H1 (cell line): ENCODE data around the gene PTPRG. TPM values are rescaled to one million over a fixed set of nuclear protein-coding genes. Genes with fewer than 3 reads are reported as not detected.

Experiments used
- CTCF ChIA-PET: fragments of 300-600 bp; sonication (Branson Sonifier 250); formaldehyde crosslinking; loops from one replicate; lab custom pipeline; 2021; ENCODE audit not compliant: partially characterized antibody; lab: Charles Lee
- POLR2A ChIA-PET: fragments of 300-600 bp; sonication (Branson Sonifier 250); formaldehyde crosslinking; loops from one replicate; lab custom pipeline; 2021; ENCODE audit warnings: inconsistent platforms; ENCODE audit not compliant: partially characterized antibody; lab: Charles Lee
- DNase-seq, 2 experiments: peaks; one replicate each; pipeline versions ENCODE4 v3.0.0 to v3.0.0-alpha.2; 2010 to 2022; ENCODE audit warnings: low spot score in 2 of 2, low read depth in 1 of 2, mixed read lengths in 1 of 2
- FAIRE-seq: peaks from 2 replicates; lab custom pipeline; 2011; peaks lifted over from hg19 to GRCh38; lab: Jason Lieb, UNC
- H2AFZ ChIP-seq: 2 replicates; pipeline ENCODE4 v1.8.1; 2012; ENCODE audit warnings: low read length, inconsistent platforms
- H2AK5ac ChIP-seq: 2 replicates; pipeline ENCODE4 v1.6.1; 2013; ENCODE audit warnings: low read depth, low read length
- H2BK120ac ChIP-seq: replicated peaks from 2 replicates; pipeline ENCODE3; 2013; ENCODE audit warnings: low read depth, low read length, inconsistent platforms
- H2BK12ac ChIP-seq: 2 replicates; pipeline ENCODE4 v1.6.1; 2013; ENCODE audit warnings: low read depth, low read length
- H2BK15ac ChIP-seq: 2 replicates; pipeline ENCODE4 v1.6.1; 2013; ENCODE audit warnings: low read length
- H2BK20ac ChIP-seq: 2 replicates; pipeline ENCODE4 v1.6.1; 2013; ENCODE audit warnings: low read length
- H2BK5ac ChIP-seq: 2 replicates; pipeline ENCODE4 v1.6.1; 2013; ENCODE audit warnings: low read depth, low read length
- H3K14ac ChIP-seq: 2 replicates; pipeline ENCODE4 v1.6.1; 2013; ENCODE audit warnings: inconsistent platforms; ENCODE audit not compliant: insufficient read length
- H3K18ac ChIP-seq: 2 replicates; pipeline ENCODE4 v1.6.1; 2013; ENCODE audit warnings: low read length; ENCODE audit errors: extremely low read depth
- H3K23ac ChIP-seq: 2 replicates; pipeline ENCODE4 v1.6.1; 2013; ENCODE audit warnings: inconsistent platforms; ENCODE audit not compliant: insufficient read length
- H3K23me2 ChIP-seq: 2 replicates; pipeline ENCODE4 v1.6.1; 2013; ENCODE audit warnings: low read depth, low read length
- H3K27ac ChIP-seq: 2 replicates; pipeline ENCODE4 v1.6.1; 2011; ENCODE audit warnings: low read depth, low read length, inconsistent platforms
- H3K27me3 ChIP-seq, 4 experiments: replicated peaks in 1 of 4; 1 replicate in 1 of 4; 2 replicates in 3 of 4; pipeline versions ENCODE4 v1.6.1 to v1.8.1; 2011 to 2013; ENCODE audit warnings: low read length in 3 of 4, mild to moderate bottlenecking in 3 of 4, inconsistent platforms in 2 of 4, mixed read lengths in 2 of 4, moderate library complexity in 1 of 4; ENCODE audit not compliant: control insufficient read depth in 3 of 4, insufficient read depth in 3 of 4; ENCODE audit errors: extremely low read depth in 1 of 4
- H3K36me3 ChIP-seq, 4 experiments: 2 replicates each; pipeline versions ENCODE4 v1.6.1 to v1.8.1; 2011 to 2013; ENCODE audit warnings: mild to moderate bottlenecking in 4 of 4, low read length in 3 of 4, moderate library complexity in 2 of 4, control low read depth in 1 of 4, inconsistent platforms in 1 of 4; ENCODE audit not compliant: insufficient read depth in 4 of 4, control insufficient read depth in 2 of 4
- H3K4ac ChIP-seq: replicated peaks from 2 replicates; pipeline ENCODE3; 2013; ENCODE audit warnings: low read length, low read depth, mixed read lengths, inconsistent platforms; ENCODE audit not compliant: insufficient read length
- H3K4me1 ChIP-seq, 4 experiments: replicated peaks in 1 of 4; 1 replicate in 1 of 4; 2 replicates in 3 of 4; pipeline versions ENCODE4 v1.6.1 to v1.8.1; 2011 to 2013; ENCODE audit warnings: low read length in 3 of 4, inconsistent platforms in 2 of 4, mixed read lengths in 1 of 4; ENCODE audit not compliant: insufficient read depth in 4 of 4, control insufficient read depth in 3 of 4
- H3K4me2 ChIP-seq, 2 experiments: 2 replicates each; pipeline versions ENCODE4 v1.6.1 to v1.8.1; 2011 to 2013; ENCODE audit warnings: low read depth in 2 of 2, low read length in 2 of 2, control low read depth in 1 of 2, inconsistent platforms in 1 of 2, mild to moderate bottlenecking in 1 of 2; ENCODE audit not compliant: insufficient read depth in 1 of 2
- H3K4me3 ChIP-seq, 4 experiments: fragments of 200-600, 300-600 bp in 1 of 4; sonication (generic), shearing (Covaris generic), sonication (Bioruptor Twin) in 1 of 4; 2 replicates each; pipeline versions ENCODE4 v1.5.1 to v1.8.1; 2011 to 2016; ENCODE audit warnings: low read length in 4 of 4, low read depth in 3 of 4, control low read depth in 2 of 4, inconsistent platforms in 2 of 4, mild to moderate bottlenecking in 2 of 4, mixed read lengths in 1 of 4, moderate library complexity in 1 of 4; ENCODE audit not compliant: insufficient read depth in 2 of 4; ENCODE audit errors: extremely low read depth in 1 of 4
- H3K56ac ChIP-seq: replicated peaks from 2 replicates; pipeline ENCODE3; 2013; ENCODE audit warnings: low read depth, mild to moderate bottlenecking, mixed read lengths, low read length, inconsistent platforms; ENCODE audit not compliant: insufficient read length
- H3K79me1 ChIP-seq: 2 replicates; pipeline ENCODE4 v1.6.1; 2013; ENCODE audit warnings: low read depth, low read length, control low read depth
- H3K79me2 ChIP-seq, 2 experiments: 2 replicates each; pipeline versions ENCODE4 v1.6.1 to v1.8.1; 2012 to 2013; ENCODE audit warnings: low read length in 2 of 2, mild to moderate bottlenecking in 2 of 2, inconsistent platforms in 1 of 2; ENCODE audit not compliant: insufficient read depth in 2 of 2, control insufficient read depth in 1 of 2
- H3K9ac ChIP-seq, 4 experiments: replicated peaks in 1 of 4; 1 replicate in 1 of 4; 2 replicates in 3 of 4; pipeline versions ENCODE4 v1.6.1 to v1.8.1; 2011 to 2013; ENCODE audit warnings: low read depth in 3 of 4, low read length in 3 of 4, control low read depth in 2 of 4, mild to moderate bottlenecking in 2 of 4, moderate library complexity in 2 of 4, inconsistent platforms in 1 of 4; ENCODE audit errors: extremely low read depth in 1 of 4
- H3K9me3 ChIP-seq, 2 experiments: 2 replicates each; pipeline versions ENCODE4 v1.6.1 to v1.8.1; 2012 to 2013; ENCODE audit warnings: mild to moderate bottlenecking in 2 of 2, moderate library complexity in 2 of 2, control low read depth in 1 of 2, inconsistent platforms in 1 of 2, low read depth in 1 of 2, low read length in 1 of 2, mixed read lengths in 1 of 2; ENCODE audit not compliant: insufficient read depth in 2 of 2
- H4K20me1 ChIP-seq, 2 experiments: replicated peaks in 1 of 2; 2 replicates each; pipeline versions ENCODE3 to v1.8.1; 2011 to 2013; ENCODE audit warnings: inconsistent platforms in 2 of 2, low read length in 2 of 2, mild to moderate bottlenecking in 1 of 2; ENCODE audit not compliant: insufficient read depth in 2 of 2, control insufficient read depth in 1 of 2
- H4K5ac ChIP-seq: 2 replicates; pipeline ENCODE4 v1.6.1; 2013; ENCODE audit warnings: low read length, low read depth, mixed read lengths, inconsistent platforms; ENCODE audit not compliant: insufficient read length
- H4K8ac ChIP-seq: 2 replicates; pipeline ENCODE4 v1.8.0; 2013; ENCODE audit warnings: mild to moderate bottlenecking, moderate library complexity, low read length, inconsistent platforms; ENCODE audit not compliant: insufficient read depth; ENCODE audit errors: extremely low read depth
- H4K91ac ChIP-seq: replicated peaks from 2 replicates; pipeline ENCODE3; 2013; ENCODE audit warnings: low read length, mixed read lengths, inconsistent platforms; ENCODE audit not compliant: insufficient read length
- JUND ChIP-seq: IDR thresholded peaks from 2 replicates; pipeline ENCODE4 v1.6.1; 2011; ENCODE audit warnings: mild to moderate bottlenecking, improper control_type of control experiment, low read length
- PHF8 ChIP-seq: fragments of 200-600 bp; sonication (generic); conservative IDR thresholded peaks from 2 replicates; pipeline ENCODE4 v1.7.1; 2012; ENCODE audit warnings: low read depth, mild to moderate bottlenecking, inconsistent platforms, low read length, moderate library complexity
- TAF7 ChIP-seq: optimal IDR thresholded peaks from 2 replicates; pipeline ENCODE3; 2011; ENCODE audit warnings: low read depth, mild to moderate bottlenecking, inconsistent platforms, low read length, moderate library complexity, borderline replicate concordance
- WGBS, 2 experiments: shearing (Covaris generic) in 1 of 2; methylation state at CpG; one replicate each; pipeline versions ENCODE4 v1.1.6 to v1.1.7; 2013 to 2015; ENCODE audit warnings: low lambda C conversion rate in 2 of 2, mixed read lengths in 2 of 2, inconsistent platforms in 1 of 2, low coverage in 1 of 2, missing lambda C conversion rate in 1 of 2; ENCODE audit not compliant: insufficient replicate concordance in 2 of 2, insufficient coverage in 1 of 2, insufficient read length in 1 of 2; ENCODE audit errors: extremely low coverage in 1 of 2, missing lambda C conversion rate in 1 of 2; 5-methylcytosine and 5-hydroxymethylcytosine counted together
- polyA plus RNA-seq, 7 experiments: library from polyadenylated mRNA; depleted of rRNA in 3 of 7; stranded (reverse) in 5 of 7; unstranded in 2 of 7; fragments of >200 nt in 5 of 7; fragments of 200-250 nt in 2 of 7; gene quantifications; 1 replicate in 5 of 7; 2 replicates in 1 of 7; 4 replicates in 1 of 7; pipeline versions ENCODE4 v1.2.1 to v1.2.3, GENCODE V29; 2011 to 2013; ENCODE audit warnings: missing spikeins in 2 of 7, mixed read lengths in 2 of 7
- total RNA-seq: library from RNA; stranded (reverse); fragmentation: NEBNext Ultra II Directional; extraction: Animal tissue kit (Norgen Biotek cat#: 25700); gene quantifications from 2 replicates; pipeline ENCODE4 v1.2.1, GENCODE V29; 2021

PTPRG gene
- total and polyA plus RNA-seq, 2 of the 8 experiments (the other 6 are each of a cell fraction or from before 2014, with no cell fraction given), result 23.3 to 96.2 TPM

DNA sequence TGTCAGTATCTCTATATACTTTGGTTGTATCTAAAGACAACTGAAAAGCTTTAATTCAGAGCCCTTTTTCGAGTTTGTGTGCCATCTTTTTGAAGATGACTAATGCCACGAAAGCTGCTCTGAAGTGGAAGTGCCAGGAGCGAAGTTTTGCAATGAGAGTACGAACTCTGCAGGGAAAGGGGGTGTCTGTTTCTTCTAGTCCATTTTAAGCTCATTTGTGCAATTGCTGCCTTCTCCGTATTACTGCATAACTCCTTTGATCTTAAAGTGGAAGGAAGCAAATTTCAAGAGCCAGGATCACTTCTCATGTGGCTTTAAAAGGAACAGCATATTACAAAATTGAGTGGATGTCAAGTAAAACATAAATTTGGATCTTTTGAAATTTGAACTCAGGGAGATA lies 566.7 kb downstream of the PTPRG start:
- Histone ChIP-seq H3K27ac (no peak overlapping the region), H2BK15ac (no peak overlapping the region), H4K8ac (no peak overlapping the region), H4K91ac (no peak overlapping the region), H2BK120ac (no peak overlapping the region), H4K20me1 (peaks cover 0 to 1% of the 10 kb centered on the region in 2 experiments), H4K5ac (no peak overlapping the region), H3K36me3 (no peaks in the 10 kb centered on the region; a peak in 1 of 8 replicates), H3K56ac (no peak overlapping the region), H2AK5ac (no peak overlapping the region), H3K23me2 (no peaks in the 10 kb centered on the region), H3K79me1 (no peaks in the 10 kb centered on the region; the same call in 1 of the 2 replicates), H3K14ac (no peak overlapping the region), H3K4ac (no peak overlapping the region), H3K9me3 (no peaks in the 10 kb centered on the region), H3K18ac (no peak overlapping the region), H2BK12ac (no peak overlapping the region)
- DNase-seq (no peak), FAIRE-seq (peak; percentile 24)
- 90% methylated on average over 5 of the region's 5 CpGs; no CpG with 5 or more reads in 1 of the 2 experiments for WGBS, 2 experiments
- TF ChIP-seq PHF8 (no peak), JUND (no peak), TAF7 (no peak)
- TF ChIP-seq, all 59 proteins: peak for 0
- no peak overlapping the region for H3K23ac ChIP-seq
- H2BK20ac ChIP-seq, result no peak overlapping the region
- no peak overlapping the region for H2BK5ac ChIP-seq
- H2AFZ ChIP-seq, result no peak overlapping the region
- no peak overlapping the region for H3K9ac ChIP-seq
- H3K79me2 ChIP-seq, result no peaks in the 10 kb centered on the region
- no peak overlapping the region for H3K4me3 ChIP-seq
- ChIA-PET POLR2A (interaction anchor here (1.7 kb wide), 1 partner anchor 12 kb away, joined by 3 read pairs; no protein-coding TSS in a partner anchor), CTCF (interaction anchor here (0.6 to 3.2 kb wide), 5 partner anchors 9 to 60 kb away, joined by 3 to 24 read pairs (median 3); no protein-coding TSS in a partner anchor)
- H3K4me1 ChIP-seq, result peaks cover 0 to 3% (median 0%) of the 10 kb centered on the region in 4 experiments; a peak in 1 of 7 replicates
- no peak overlapping the region for H3K4me2 ChIP-seq
- no peaks in the 10 kb centered on the region for H3K27me3 ChIP-seq
